Mononuclear cell (primary cell): ENCODE measurements around the gene SLC9A6. TPM values are rescaled to one million over a fixed set of nuclear protein-coding genes. Genes with fewer than 3 reads are reported as not detected.

Experiments used
- H3K27me3 ChIP-seq: 2 replicates; pipeline ENCODE4 v1.6.0; 2011; ENCODE audit warnings: low read length, control low read depth; ENCODE audit not compliant: insufficient read depth
- H3K4me1 ChIP-seq: 2 replicates; pipeline ENCODE4 v1.5.1; 2011; ENCODE audit warnings: mild to moderate bottlenecking, low read length, control low read depth; ENCODE audit not compliant: insufficient read depth
- H3K4me3 ChIP-seq: 2 replicates; pipeline ENCODE4 v1.5.1; 2011; ENCODE audit warnings: mild to moderate bottlenecking, low read length, moderate library complexity
- H3K9me3 ChIP-seq: 2 replicates; pipeline ENCODE4 v1.5.1; 2011; ENCODE audit warnings: low read depth, mild to moderate bottlenecking, control low read depth, low read length
- total RNA-seq: library from RNA; depleted of rRNA; stranded (reverse); fragments of >200 nt; gene quantifications from one replicate; pipeline ENCODE4 v1.2.3, GENCODE V29; 2012

Gene SLC9A6
- total RNA-seq, 1 donor = 21.7 TPM

DNA sequence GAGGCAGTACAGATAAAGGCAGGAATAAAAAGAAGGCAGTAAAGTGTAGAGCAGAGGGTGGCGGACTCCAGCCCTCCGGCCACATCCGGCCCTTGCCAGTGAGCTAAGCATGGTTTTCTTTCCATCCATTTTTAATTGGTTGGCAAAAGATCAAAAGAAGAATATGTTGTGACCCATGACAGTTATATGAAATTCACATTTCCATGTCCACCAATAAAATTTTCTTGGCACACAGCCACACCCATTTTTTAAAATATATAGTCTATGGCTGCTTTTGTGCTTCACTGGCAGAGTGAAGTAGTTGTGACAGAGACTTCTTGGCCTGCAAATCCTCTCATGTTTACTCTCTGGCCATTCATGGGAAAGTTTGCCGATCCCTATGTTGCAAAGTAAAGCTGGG, 29.8 kb downstream of the SLC9A6 start:
- no peaks in the 10 kb centered on the region for H3K4me1 ChIP-seq
- H3K4me3 ChIP-seq = no peak overlapping the region
- H3K9me3 ChIP-seq = no peaks in the 10 kb centered on the region
- no peaks in the 10 kb centered on the region for H3K27me3 ChIP-seq

DNA sequence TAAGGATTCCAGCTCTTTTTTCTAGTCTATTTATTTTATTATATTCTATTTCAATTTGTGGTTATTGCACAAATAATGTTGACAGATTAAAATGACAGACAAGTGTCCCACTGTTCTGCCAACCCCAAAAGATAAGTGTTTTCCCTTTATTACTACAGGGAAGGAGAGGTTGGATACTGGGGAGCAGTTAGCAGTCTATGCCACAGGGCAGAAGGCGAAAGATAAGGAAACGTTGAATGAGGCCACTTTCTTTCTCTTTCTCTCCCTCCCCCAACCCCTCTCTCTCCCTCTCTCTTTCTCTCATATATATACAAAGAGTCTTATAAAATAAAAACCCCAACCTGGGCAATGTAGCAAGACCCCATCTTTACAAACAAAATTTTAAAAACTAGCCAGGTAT, 31.6 kb downstream of the SLC9A6 start:
- Histone ChIP-seq H3K4me1 (no peaks in the 10 kb centered on the region), H3K9me3 (no peaks in the 10 kb centered on the region), H3K27me3 (no peaks in the 10 kb centered on the region), H3K4me3 (no peak overlapping the region)

DNA sequence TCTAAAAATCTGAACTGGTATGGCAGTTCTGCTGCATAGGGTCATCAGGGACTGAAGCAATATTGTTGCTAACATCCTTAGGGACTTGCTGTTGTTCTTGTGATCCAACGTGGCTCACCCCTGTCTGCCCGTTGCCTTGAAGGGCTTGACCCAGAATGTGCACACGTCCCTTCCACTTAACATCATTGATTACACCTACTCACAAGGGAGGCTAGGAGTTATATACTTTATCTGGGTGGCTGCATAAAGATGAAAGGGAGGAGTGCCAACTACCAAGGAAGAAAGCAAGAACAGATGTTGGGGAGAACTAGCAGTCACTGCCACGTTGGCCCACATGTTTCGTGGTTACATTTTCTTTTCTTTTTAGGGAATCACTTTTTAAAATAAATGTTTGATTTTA, 34.0 kb downstream of the SLC9A6 start:
- no peaks in the 10 kb centered on the region for H3K27me3 ChIP-seq
- H3K4me3 ChIP-seq = no peak overlapping the region
- no peaks in the 10 kb centered on the region for H3K9me3 ChIP-seq

DNA sequence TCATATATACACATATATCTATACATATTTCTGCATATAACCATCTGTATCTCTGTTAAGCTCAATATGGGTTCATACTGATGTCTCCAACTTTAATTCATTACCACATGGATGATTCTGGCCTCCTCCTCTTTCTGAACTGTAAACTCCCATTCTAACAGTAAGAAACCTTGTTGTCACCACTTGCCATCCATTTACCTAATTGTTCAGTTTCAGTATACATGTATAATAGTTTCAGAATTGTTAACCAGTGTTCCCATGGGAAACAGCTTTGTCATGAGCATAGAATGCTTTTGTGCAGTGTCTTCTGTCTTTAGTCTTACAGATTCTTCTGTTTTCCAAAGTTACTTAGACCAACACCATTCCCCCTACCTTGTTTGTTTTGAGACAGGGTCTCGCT, 35.9 kb downstream of the SLC9A6 start:
- H3K4me3 ChIP-seq = no peak overlapping the region
- H3K9me3 ChIP-seq = no peaks in the 10 kb centered on the region
- H3K27me3 ChIP-seq = no peaks in the 10 kb centered on the region
- H3K4me1 ChIP-seq = no peaks in the 10 kb centered on the region

More for the DNA sequence above, 34.0 kb downstream of the SLC9A6 start:
- no peaks in the 10 kb centered on the region for H3K4me1 ChIP-seq

DNA sequence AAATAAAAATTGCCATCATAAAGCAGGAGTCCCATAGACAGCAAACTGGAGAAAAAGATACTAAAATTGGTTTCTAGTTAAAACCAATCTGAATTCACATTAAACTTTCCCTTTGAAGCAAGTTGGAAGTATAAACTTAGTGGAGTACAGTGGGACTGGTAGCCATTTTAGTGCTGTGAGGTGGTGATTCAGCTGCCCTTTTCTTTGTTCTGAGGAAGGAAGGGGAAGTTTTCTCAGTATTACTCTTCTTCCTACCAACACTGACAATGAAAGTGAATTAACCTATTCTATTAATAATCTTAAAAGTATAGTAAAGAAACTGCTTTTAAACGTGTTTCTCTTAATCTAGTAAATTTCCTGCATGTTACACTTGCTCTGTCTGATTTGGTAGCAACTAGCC, 36.7 kb downstream of the SLC9A6 start:
- H3K4me1 ChIP-seq = no peaks in the 10 kb centered on the region
- no peaks in the 10 kb centered on the region for H3K9me3 ChIP-seq
- H3K4me3 ChIP-seq = no peak overlapping the region
- H3K27me3 ChIP-seq = no peaks in the 10 kb centered on the region

DNA sequence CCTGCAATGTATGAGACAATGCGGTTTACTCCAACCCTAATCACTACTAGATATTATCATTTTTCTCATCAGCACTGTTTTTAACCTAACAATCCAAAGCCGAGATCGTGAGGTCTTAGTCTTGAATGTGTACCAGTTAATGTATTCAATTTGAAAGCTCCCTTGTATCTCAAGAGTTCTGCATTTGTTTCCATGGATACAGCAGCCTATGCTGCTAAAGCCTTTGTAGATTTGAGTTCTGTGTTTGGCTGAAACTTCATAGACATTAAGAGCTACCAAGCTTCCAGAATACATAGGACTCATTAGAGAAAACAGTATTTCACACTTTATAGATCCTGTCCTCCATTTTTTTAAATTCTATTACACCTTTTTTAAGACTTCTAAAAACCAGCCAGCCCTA, 39.9 kb downstream of the SLC9A6 start:
- no peak overlapping the region for H3K4me3 ChIP-seq
- no peaks in the 10 kb centered on the region for H3K4me1 ChIP-seq
- H3K9me3 ChIP-seq = no peaks in the 10 kb centered on the region
- no peaks in the 10 kb centered on the region for H3K27me3 ChIP-seq

DNA sequence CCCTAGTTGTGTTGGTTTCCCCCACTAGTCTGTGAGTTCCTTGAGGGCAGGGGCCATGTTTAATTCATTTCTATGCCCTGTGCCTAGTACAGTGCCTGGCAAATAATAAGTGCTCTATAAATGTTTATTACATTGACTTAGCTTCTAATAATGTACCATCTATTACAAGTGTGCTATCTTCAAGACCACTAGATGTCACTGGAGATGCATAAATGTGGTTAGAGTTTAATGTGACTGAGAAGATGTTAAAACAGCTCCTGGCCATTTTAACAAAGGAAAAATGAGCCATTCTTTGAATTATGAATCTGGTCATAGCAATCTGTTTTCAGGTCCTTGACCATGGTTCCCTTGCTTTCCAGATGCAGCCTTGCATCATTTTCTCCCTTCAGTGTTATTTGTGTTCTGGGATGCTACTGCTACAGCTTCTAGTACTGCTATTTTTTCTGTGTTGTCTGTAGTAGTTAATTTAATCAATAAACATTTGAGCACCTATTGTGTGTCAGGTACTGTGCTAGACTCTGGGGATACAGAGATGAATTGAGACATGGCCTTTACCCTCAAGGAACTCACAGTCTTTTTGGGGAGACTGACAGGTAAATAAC, 43.2 kb downstream of the SLC9A6 start:
- Histone ChIP-seq H3K9me3 (no peaks in the 10 kb centered on the region), H3K4me1 (no peaks in the 10 kb centered on the region), H3K27me3 (no peaks in the 10 kb centered on the region), H3K4me3 (no peak overlapping the region)

DNA sequence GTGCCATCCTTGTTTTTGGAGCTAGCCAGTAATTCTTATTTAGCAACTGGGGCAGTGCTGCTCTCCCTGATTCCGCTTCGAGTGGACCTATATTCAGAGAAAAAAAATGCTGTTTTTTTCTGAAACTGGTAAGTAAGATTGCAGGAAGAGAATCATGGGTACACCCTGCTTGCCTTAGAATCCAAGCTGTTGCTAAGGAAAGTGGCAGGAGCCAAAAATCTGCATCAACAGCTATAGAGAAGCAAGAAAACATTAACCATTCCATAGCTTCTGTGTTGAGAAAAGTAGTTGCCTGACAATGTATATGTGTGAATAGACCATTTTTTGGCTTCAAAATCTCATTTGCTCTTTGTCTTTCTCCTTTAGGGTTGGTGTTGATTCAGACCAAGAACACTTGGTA, 44.5 kb downstream of the SLC9A6 start:
- no peaks in the 10 kb centered on the region for H3K27me3 ChIP-seq
- no peaks in the 10 kb centered on the region for H3K9me3 ChIP-seq
- no peaks in the 10 kb centered on the region for H3K4me1 ChIP-seq
- no peak overlapping the region for H3K4me3 ChIP-seq

DNA sequence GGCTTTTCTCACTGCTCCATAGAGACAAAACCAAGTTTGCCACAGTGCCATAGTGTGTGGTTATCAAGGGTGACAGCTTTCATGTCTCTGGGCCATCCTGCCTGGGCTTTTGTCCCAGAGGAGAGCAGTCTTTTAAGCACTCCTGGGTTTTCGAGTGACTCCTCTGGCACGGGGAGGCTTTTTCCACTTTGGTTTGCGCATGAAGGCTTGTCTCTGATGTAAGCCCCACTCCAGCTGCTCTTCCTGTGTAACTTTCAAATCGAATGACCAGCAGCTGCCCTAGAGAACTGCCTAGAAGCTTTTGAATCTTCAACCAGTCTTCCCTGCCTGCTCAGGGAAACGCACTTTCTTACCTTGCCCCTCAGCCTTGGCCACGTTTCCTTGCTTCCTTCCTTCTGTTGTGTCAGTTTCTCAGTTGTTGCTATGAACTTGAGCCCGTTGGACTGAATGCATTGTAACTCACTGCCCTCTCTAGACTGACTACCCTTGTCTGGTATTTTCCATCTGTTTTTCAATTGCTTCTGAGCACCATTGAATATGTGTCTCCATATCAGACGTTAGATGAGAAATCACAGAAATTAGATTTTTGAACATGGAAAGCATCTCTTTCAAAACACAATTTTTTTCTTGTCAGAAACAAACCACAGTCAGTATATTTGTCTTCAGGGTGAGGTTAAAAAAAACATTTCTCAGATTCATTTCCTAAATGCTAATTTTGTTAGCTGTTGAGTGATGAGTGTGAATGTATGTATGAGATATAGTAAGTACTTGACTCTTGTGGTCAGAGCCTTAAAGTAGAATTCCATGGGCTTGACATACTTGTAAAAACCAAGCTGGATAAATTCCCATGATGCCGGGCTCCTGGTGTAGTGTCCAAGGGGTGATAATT, 45.3 kb downstream of the SLC9A6 start:
- no peaks in the 10 kb centered on the region for H3K9me3 ChIP-seq
- no peak overlapping the region for H3K4me3 ChIP-seq
- H3K4me1 ChIP-seq = no peaks in the 10 kb centered on the region
- H3K27me3 ChIP-seq = no peaks in the 10 kb centered on the region

DNA sequence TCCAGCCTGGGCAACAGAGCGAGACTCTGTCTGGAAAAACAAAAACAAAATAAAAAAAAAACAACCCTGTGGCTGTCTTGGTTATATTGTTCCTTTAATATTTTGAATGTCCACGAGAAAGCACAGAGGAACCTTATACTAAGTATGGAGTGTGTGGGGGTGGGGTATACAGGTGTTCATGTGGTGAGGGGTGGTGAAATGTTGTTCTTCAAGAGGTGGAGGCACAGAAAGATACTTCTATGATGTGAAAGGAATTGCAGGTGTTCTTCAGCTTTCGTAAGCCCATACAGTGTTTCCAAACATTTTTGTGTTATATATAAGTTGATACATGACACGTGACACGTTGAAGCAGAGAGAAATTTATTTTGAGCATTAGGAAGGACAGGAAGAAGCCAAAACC, 46.4 kb downstream of the SLC9A6 start:
- Histone ChIP-seq H3K9me3 (no peaks in the 10 kb centered on the region), H3K27me3 (no peaks in the 10 kb centered on the region), H3K4me1 (no peaks in the 10 kb centered on the region), H3K4me3 (no peak overlapping the region)

DNA sequence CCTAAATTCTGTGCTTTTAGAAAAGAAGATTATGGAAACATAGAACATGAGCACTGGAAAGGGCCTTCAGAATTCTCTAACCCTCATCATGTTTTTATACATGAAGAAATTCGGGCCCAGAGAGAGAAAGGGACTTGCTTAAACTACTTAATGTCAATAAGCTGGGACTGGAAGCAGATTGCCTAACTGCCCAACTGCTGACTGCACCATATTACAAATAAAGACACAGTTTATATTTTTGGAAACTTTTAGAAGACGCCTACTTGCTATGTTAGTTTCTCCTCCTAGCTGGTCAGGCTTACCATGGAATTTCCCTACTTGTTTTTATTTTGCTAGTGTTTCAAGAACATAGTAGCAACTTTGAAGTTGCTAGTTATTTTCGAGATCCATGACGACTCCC, 47.1 kb downstream of the SLC9A6 start:
- Histone ChIP-seq H3K27me3 (no peaks in the 10 kb centered on the region), H3K4me3 (no peak overlapping the region), H3K4me1 (no peaks in the 10 kb centered on the region), H3K9me3 (no peaks in the 10 kb centered on the region)

DNA sequence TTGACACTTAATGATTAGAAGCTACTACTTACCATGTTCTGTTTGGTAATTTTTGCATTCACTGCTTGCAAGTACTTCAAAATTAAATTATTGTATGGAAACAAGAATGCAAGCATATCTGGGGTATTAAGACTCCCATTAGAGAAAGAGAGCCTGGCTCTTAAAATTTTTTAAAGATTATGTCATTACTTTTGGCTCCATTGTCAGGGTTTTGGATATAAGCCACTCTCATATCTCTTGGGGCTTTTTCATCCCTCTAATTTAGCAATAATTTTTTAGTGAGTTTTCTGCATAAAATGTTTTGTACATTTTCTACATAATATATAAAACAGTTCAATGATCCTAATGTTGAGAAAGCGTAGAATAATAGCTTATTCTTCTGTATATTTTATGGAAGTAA, 49.4 kb downstream of the SLC9A6 start:
- Histone ChIP-seq H3K4me1 (no peaks in the 10 kb centered on the region), H3K27me3 (no peaks in the 10 kb centered on the region), H3K4me3 (no peak overlapping the region), H3K9me3 (no peaks in the 10 kb centered on the region)

DNA sequence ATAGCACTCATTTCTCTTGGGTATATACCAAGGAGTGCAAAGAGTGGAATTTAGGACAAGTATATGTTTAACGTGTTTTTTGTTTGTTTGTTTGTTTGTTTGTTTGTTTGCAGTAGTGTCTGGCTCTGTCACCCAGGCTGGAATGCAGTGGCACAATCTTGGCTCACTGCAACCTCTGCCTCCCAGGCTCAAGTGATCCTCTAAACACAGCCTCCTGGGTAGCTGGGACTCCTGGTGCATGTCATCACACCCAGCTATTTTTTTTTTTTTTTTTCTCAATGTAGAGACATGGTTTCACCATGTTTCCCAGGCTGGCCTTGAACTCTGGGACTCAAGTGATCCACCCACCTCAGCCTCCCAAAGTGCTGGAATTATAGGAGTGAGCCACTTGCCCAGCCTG, 50.4 kb downstream of the SLC9A6 start:
- Histone ChIP-seq H3K27me3 (no peaks in the 10 kb centered on the region), H3K9me3 (no peaks in the 10 kb centered on the region), H3K4me3 (no peak overlapping the region), H3K4me1 (no peaks in the 10 kb centered on the region)

DNA sequence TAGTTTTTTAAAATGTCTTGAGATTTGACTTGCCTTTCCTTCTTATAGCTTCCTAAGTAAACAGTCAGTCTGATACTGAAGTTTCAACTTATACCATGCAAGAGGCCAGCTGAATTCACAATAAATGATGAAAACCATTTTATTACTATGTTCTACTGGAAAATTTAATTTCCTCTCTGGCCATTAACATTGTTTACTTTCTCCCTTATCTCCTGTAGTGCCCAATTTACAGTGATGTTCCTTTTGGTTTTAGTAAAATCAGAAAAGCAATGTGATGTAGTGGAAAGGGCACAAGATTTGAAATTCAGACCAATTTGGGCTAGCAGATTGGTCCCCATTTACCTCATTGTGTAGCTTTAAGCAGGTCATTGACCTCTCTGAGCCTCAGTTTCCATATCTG, 54.2 kb downstream of the SLC9A6 start:
- Histone ChIP-seq H3K4me3 (no peak overlapping the region), H3K27me3 (no peaks in the 10 kb centered on the region), H3K4me1 (no peaks in the 10 kb centered on the region), H3K9me3 (no peaks in the 10 kb centered on the region)

DNA sequence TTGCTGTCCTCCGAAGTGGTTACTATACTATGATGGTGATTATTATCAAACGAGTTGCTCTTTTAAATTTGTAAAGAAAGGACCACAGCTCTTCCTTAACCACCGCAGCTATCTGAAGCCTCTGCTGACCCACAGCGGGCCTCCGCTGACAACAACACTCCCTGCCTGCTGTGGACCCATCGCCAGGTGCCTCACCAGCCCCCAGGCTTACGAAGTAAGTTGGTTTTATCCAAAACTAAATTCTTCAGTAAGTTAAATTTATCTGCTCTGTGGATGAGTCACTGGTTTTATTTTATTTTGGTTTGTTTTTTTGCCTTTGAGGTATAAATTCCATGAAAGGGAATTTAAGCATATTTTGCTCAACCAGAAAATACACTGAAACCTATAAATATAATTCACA, 54.7 kb downstream of the SLC9A6 start:
- Histone ChIP-seq H3K9me3 (no peaks in the 10 kb centered on the region), H3K4me1 (no peaks in the 10 kb centered on the region), H3K27me3 (no peaks in the 10 kb centered on the region), H3K4me3 (no peak overlapping the region)

DNA sequence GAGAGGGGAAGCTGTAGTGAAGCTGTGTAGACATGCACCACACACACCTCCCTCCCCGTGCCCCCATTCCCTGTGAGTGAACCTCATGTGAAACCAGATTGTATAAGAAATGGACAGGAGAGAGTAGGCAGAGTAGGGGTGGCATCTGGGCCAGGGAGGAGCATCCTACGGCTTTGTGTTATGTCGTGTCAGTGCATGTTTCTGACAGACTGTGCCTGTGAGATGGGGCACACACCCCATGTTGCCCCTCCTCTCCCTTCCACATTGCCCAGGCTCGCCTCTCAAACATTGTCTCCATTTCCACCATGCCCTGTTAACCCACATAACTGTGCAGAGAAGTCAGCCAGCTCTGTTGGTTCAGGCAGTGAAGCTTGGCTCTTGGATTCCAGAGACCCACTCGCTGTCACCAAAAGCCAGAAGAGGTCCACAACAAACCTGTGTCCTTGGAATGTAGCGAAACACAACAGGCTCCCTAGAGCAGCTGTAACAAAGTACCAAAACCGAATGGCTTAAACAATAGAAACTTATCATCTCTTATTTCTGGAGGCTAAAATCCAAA, 56.1 kb downstream of the SLC9A6 start:
- no peaks in the 10 kb centered on the region for H3K4me1 ChIP-seq
- H3K27me3 ChIP-seq = no peaks in the 10 kb centered on the region
- H3K9me3 ChIP-seq = no peaks in the 10 kb centered on the region
- no peak overlapping the region for H3K4me3 ChIP-seq
